HG02885 (cell line): ENCODE measurements around the gene PPARA.

ENCODE experiments used
- ATAC-seq: cut with Tn5 transposase; IDR thresholded peaks from one replicate; pipeline ENCODE4 v1.9.1; 2021; ENCODE audit warnings: mild to moderate bottlenecking; ENCODE audit not compliant: unreplicated experiment, poor library complexity

The PPARA gene

DNA sequence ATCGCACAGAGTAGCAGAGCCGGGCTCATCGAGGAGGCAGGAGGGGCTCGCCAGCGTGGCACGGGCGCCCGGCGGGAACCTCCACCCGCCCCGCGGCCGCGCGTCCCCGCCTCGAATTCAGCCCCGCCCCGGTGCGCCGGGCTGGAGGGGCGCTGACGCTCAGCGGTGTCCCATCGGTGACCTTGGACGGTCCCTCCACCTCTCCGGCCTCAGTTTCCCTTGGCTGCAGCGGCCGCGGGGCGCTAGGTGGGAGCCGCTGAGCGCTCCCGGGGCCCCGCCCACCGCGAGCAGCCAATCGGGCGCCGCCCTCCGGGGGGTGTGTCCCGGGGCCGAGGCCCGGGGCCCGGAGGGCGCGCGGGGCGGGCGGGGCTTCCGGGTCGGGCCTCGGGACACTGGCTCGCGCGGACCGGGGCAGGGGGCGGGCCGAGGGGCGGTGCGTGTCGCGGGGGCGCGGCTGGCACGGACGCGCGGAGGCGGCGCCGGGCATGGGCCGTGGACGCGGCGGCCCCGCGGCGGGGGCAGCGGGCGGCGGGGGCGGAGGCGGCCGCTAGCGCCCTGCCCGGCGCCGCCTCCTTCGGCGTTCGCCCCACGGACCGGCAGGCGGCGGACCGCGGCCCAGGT, at the start of gene PPARA:
TSS of gene PPARA (plus strand) at position 493 of the 621 bp plus-strand sequence. CDS start 47,858 bp downstream, outside the sequence.
- ATAC-seq: peak; percentile 79

DNA sequence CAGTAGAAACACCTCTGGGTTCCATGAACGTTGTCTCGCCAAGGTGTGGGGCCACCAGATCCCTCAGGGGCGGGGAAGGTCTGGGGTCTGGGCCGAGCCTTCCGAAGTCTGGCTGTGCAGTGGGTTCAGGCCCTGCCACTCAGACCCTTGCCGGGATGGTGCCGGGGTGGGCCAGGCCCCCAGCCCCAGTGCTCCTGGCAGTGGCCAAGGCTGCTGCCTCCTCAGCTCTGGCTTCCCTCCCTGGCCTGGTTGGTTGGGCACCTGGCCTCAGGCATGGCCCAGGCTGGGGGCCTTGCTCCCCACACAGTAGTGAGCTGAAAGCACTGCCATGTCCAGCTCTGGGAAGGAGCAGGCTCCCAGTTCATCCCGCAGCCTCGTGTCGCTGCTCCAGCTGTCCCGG, 48.2 kb upstream of the PPARA start:
- ATAC-seq: no peak

DNA sequence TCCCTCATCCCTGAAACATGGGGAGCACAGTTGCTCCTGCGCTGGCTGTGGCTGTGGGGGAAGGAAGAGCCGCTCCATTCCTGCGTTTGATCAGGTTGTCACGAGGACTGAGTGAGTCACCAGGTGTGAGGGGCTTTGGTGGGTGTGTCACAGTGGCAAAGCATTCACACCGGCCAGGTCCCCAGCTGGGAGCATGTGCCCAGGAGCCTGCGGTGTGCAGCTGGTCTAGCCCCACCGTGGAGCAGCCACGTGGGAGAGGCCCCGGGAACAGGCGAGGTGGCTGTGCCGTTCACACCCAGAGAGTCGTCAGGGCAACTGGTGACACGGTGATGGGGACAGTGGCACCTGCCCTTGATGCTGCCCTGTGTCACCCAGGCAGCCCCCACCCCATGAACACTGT, 47.6 kb upstream of the PPARA start:
- ATAC-seq: no peak

DNA sequence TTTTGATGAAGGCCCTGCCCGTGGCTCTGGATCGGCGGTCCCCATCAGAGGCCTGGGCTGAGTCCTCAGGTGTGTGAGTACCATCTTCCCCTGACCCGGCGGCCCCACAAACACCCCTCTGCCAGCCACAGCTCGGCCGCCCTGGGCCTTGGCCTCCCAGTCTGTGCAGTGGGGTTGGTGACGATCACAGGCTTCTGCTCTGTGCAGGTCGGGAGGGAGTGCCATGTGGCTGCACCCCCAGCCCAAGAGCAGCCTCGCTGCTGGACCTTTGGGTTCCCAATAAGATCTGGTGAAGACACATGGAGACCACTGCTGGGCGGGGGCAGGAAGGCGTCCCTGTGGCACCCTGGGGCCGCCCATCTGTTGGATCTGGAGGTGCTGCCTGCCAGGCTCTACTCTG, 47.1 kb upstream of the PPARA start:
- no peak for ATAC-seq

DNA sequence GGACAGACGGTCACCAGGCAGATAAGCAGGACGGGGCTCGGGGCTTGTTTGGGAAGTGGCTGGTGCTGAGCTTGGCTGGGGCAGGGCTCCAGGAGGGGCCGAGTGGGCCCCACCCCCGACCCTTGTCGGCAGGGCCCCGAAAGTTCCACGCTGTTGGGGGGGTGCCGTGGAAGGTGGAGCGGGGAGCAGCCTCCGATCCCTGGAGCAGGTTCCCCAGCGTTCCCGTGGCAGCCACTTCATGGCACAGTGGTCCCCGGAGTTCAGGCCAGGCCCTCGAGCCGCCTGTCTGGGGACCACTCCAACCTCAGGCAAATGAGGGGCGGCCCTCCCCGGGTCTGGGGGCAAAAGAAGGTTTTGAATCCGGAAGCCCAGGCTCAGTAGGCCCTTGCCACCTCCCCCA, 46.7 kb upstream of the PPARA start:
- ATAC-seq: no peak

DNA sequence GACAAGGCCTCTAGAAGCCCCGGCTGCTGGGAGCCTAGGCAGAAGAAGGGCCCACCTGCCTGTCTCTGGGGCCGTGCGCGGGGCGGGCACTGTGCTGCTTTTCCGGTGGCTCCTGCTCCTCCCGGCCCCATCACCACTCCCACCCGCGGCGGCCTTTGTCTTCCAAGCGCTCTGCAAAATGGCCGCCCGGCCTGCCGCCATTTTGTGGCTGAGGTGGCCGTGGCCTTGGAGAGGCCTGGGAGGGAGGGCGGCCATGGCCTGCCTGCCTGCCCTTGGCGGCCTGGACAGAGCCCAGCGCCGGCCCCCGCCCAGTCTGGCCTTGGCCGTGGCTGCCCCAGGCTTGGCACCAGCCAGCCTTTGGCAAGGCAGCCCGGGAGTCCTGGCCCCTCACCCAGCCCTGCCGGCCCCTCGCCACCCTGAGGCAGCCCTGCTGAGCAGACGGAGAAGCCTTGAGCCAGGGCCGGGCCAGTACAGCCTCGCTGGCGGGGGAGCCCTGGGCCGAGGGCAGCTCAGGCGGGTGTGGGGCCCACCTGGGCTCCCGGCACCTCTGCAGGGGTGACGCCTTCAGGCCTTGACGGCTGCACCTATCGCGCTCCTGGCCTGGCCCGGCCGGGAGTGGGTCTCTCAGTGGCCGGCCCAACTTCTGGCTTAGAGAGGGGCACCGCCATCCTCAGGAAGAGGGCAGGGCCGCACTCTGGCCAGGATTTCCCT, 46.0 kb upstream of the PPARA start:
- no peak for ATAC-seq

DNA sequence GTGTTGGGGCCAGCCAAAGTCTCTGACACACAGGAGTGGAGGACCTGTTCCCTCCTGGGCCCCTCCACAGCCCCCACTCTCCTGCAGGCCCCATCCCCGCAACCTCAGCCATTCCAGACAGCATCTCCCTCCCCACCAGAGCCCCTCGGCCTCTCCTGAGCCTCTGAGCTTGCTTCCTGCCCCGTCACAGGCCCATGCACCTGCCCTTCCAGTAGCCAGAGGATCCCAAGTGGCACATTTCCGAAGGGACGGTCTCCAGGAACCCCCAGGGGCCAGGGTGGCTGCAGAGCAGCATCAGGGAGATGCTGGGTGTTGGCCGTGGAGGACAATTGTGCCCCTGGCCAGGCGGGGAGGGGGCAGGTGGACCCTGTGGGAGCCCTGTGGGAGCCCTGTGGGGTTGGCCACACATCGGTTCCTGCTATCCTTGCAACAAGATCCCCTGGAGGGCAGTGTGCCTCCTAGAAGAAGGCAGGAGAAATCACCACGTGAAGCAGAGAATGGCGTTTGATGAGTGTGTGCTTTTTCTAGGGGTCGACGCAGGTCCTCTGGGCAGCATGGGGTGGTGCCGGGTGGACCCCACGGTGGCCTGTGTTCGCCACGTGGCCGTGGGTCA, 45.3 kb upstream of the PPARA start:
- ATAC-seq: no peak

DNA sequence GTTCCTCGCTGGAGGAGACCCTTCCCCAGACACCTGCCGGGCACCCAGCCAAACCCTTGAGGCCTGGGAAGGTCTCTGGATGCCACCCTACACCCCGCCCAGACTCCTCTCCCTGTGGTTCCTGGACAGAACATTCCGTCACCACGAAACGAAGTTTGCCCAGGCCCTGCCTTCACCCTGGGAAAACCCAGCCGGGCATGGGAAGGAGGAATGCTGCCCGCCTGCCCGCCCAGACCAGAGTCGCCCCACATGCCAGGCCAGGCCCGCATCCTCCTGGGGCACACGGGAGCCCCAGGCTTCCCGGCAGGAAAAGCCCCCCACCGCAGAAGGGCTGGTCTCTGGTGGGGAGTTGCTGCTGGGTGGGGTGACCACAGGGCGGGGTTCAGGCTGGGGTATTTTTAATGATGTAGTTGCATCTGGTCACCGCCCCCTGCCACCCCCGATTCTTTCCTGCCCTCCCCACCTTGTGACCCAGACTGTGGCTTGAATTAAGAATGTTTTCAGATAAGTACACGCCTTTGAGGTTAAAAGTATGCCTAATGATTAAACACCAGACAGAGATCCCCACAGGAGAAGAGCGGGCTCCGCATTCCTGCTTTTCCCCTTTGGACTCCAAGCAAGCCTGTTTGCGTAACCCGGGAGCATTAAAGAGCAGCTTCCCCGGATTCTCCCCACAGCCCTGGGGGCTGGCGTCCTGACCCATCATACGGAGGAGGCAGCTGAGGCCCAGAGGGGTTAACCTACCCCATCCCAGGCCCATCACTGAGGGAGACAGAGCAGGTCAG, 44.6 kb upstream of the PPARA start:
- no peak for ATAC-seq

DNA sequence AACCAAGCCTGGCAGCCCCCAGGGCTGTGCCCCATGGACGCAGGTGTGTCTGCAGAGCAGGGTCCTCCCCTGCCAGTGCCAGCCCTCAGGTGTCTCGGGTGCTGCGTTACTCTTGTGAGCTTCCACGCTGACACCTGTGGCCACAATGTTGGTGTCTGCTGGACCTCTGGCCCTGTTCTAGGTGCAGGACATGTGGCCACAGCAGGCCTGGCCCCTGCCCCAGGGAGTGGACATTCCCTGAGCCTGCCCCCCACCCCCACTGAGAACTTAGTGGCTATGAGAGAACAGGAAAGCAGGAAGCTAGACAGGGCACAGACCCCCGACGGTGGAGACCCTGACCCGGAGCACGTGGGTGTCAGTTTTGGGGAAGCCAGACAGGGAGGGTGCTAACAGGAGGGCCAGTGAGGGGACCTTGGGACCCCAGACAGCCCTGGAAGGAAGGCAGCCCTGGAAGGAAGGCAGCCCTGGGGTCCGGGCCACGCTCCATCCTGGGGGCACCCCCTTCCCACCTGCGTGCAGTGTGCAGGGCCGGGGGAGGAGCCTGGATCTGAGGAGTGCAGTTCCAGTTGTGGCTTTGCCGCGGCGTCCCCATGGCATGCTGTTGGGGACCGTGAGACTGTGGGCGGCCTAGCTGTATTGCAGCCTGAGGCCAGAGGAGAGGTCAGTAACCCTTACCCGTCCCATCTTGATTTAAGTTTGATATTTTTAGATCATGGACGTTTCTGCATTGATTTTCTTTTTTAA, 43.9 kb upstream of the PPARA start:
- no peak for ATAC-seq

DNA sequence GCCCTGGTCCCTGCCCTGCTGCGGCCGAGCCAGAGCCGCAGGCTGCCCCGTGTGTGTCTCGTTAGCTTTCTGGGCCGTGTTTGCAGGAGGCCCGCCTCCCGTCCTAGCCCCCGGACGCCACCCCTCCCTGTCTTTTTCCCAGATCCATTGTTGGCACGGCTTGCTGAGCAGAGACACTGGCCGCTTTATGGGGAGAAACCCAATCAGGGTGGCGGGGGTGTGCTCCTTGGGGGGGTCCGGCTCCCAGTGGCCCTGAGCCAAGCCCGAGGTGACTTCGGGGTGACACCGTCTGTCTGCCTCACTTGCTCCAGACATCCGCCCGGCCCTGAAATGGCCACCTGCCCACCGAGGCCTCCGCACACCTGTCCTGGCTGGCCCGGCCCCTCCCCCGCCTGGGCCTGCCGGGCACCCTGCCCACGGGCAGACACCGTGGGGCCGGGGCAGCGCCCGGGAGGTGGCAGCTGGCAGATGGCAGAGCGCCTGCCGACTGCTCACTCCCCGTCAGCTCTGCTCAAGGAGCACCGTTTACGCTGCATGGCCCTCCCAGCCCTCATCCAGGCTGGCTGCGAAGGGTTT, 43.1 kb upstream of the PPARA start:
- no peak for ATAC-seq

DNA sequence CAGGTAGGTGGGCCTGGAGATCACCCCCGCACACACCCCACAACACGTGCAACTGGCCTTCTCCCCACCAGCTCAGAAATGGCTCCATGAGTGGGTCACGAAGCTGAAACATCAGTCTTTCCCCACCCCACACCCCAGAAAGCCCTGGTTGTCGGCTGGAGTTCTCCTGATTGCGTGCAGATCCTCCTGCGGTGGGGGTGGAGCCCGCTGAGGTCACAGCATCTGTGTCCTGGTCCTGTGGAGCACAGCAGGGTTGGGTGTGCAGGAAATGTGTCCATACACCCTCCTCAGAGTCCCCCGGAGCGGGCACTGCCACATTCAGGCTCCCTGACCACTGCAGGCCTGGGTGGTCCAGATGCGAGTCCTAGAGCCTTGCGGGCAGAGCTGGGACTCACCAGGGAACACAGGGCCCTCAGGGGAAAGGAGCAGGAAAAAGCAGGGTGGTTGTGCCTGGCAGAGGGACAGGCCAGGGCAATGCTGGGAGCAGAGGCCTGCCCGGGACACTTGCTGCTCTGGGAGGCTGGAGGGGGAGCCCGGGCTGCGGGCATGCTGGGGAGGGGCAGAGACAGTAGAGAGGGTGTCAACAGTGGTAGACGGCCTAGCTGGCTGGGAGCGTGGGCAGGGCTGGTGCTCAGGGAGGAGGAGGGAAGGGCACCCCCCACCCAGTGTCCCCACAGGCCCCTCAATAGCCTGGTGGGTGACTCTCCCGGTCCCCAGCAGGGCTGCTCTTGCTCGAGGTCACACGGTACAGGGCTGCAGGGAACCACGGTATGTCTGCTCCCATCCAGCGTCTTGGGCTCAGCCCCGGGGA, 42.4 kb upstream of the PPARA start:
- ATAC-seq: no peak

DNA sequence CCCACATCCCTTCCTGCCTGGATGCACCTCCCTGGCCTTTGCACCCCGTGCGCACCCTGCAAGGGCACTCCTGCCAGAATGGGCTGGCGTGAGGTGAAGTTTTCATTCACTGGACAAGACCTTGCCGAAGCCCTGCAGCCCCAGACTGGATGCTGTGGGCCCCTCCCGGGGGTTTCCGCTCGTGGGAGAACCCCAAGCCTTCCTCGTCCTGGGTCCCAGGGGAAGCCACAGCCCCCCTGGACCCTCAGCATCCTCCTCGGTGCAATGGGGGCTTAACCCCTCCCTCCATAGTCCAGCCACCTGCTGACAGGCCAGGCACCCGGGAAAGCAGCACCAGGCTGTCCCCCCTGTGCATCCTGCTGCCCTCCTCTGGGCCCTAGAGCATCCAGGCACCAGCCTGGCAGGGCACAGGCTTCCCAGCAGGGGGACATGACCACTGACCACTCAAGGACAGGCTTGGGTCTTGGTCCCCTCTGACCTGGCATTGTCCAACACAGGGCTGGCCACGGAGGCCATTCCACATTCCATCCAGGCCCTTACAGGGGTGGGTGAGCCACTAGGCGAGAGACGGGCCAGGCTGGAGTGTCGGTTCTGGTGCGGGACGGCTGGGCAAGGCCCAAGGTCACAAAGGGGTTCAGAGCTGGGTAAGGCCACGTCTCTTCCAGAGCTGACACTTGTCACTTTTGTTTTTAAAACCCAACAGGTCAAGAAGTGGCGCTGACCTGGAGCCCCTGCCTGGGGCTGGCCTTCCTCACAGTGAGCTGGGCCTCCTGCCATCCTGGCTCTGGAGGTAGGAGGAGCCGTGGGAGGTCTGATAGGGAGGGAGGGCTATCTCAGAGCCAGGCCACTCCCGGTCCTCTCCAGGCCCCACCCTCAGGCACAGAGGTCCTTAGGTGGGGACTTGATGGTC, 41.5 kb upstream of the PPARA start:
- ATAC-seq: no peak

DNA sequence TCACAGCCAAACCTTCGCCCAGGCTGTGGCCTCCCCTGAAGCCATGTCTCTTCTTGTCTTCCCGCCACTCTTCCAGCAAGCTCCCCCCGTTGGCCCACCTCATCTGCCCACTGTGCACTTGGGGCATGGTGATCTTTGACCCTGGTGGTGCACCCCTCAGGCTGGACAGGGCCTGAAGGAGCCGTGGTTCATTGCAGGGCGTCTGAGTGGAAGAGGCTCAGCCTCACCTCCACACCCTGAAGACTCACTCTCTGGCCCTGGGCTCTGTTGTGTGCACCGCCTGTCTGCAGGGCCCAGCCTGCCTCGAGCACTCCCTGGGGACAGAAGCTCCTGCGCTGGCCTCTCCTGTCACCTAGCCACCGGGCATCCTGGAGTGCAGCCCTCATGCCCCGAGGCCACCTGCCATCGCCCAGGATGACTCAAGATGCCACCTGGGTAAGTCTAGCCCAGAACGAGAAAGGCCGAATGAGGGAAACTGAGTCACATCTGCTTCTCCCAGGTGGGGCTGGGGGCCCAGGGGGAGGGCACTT, 40.8 kb upstream of the PPARA start:
- ATAC-seq: no peak

DNA sequence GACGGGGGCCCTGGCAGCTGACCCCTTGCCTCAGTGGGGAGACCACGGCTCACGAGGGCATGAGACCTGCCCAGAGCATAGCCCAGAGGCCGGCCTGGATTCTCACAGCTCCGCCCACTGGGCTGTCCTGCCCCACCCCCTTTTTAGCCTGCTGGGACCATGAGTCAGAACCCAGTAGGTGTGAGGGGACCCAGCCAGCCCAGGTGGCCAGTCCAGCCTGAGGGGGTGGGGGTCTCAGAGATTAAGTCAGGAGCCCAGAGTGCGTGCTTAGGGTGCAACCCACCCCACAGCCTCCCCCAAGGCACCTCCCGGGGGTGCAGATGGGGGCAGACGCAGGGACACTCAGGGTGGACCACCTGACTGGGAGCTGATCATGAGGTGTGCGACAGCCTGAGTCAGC, 40.1 kb upstream of the PPARA start:
- no peak for ATAC-seq

DNA sequence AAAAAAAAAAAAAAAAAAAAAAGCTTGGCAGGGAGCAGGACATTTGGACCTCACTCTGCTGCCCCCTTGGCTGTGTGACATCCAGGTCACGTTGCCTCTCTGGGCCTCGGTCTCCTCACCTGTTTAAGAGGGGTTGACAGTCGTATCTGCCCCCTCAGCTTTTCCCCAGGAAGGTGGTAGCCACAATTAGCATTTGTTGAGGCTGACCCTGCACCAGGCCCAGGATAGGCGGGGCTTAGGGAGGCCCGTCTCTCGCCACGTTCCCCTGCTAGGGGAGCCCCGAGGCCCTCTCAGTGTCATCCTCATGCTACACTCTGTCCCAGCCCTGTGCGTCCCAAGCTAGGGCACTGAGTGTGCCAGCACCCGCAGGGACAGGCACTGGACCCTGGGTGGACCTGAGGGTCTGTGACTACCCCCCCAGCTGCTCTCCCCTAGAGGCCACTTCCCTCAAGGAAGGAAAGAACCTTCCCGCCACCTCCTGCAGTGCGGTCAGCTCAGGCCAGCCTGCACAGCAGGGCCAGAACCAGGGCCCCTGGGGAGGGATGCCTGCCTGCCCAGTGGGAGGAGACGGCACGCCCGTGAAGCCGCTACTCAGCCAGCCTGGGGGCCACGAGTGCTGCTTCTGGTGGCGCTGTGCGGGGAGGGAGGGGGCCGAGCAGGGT, 38.5 kb upstream of the PPARA start:
- ATAC-seq: no peak

DNA sequence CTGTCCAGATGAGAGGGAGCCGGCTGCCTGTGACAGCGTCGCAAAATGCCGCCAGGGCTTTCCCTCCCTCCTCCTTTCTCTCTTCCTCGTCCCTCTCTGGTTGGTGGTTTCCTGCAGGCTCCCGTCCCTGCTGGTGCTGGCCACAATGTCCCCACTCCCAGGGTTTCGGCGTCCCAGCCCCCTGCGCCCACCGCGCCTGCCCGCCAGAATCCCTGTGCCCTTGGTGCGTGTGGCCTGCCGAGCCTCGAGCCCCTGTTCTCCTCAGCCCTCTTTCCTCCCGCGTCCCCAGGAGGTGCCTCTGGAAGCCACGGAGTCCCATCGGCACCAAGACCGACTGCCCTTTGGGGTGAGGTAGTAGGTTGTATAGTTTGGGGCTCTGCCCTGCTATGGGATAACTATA, 37.9 kb upstream of the PPARA start:
- ATAC-seq: no peak

DNA sequence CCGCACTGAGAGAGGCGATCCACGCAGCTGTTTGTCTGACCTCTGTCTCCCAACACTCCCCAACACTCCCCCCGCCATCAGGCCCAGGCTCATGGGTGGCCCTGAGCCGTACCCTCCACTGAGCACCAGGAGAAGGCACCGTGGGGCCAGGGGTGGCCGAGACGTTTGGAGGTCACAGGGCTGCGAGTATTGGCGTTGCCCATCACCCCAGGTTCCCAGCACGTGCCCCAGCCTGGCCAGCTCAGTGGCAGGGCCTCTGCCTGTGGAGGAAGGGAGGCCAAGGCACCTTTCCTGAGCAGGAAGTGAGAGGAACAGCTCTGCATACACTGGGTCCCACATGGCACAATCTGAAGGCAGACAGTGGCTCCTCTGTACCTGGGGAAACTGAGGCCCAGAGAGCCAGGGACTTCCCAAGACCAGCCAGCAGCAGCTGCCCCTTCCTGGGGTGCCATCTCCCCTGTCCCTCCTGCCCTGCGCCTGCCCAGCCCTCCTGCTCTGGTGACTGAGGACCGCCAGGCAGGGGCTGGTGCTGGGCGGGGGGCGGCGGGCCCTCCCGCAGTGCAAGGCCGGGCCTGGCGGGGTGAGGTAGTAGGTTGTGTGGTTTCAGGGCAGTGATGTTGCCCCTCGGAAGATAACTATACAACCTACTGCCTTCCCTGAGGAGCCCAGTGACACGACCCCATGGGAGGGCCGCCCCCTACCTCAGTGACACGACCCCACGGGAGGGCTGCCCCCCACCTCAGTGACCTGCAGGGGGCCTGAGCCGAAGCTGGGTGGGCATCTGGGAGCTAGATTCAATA, 37.0 kb upstream of the PPARA start:
- no peak for ATAC-seq
